NCI-H460 (cell line): ENCODE results near the gene FRK. TPM values are rescaled to one million over a fixed set of nuclear protein-coding genes. Genes with fewer than 3 reads are reported as not detected.
"Not testable (repeated sequence)": the region's sequence is repeated elsewhere in the genome, so short reads cannot be mapped to it uniquely, and the experiment has no call there.

Source experiments
- DNase-seq: peaks from one replicate; pipeline ENCODE4 v3.0.0-alpha.2; 2016; ENCODE audit warnings: low read depth; ENCODE audit errors: extremely low read depth
- total RNA-seq: library from RNA; depleted of rRNA; stranded (reverse); fragments of >200 nt; shearing (Covaris generic); gene quantifications from 2 replicates; pipeline ENCODE4 v1.2.3, GENCODE V29; 2014; rRNA removed

FRK gene
- total RNA-seq, 1 experiment from 2014 or later, result 6.9 TPM

GRCh38 chr6:115894426-115894992 lies 166.2 kb downstream of the FRK start:
- DNase-seq, result no peak

GRCh38 chr6:115891750-115892149 lies 168.9 kb downstream of the FRK start:
- no peak for DNase-seq

- DNase-seq, result no peak
Measured at GRCh38 chr6:115891111-115891669, 169.5 kb downstream of the FRK start.

GRCh38 chr6:115890238-115890637 lies 170.5 kb downstream of the FRK start:
- no peak for DNase-seq

GRCh38 chr6:115888687-115889470 lies 171.8 kb downstream of the FRK start:
- not testable (repeated sequence) for DNase-seq

- DNase-seq, result no peak
Measured at GRCh38 chr6:115887891-115888290, 172.8 kb downstream of the FRK start.

- DNase-seq, result no peak
Measured at GRCh38 chr6:115885636-115886366, 174.9 kb downstream of the FRK start.

GRCh38 chr6:115882771-115883170 lies 177.9 kb downstream of the FRK start:
- DNase-seq, result no peak

GRCh38 chr6:115882174-115882573 lies 178.5 kb downstream of the FRK start:
- DNase-seq, result no peak

Other genes with a start within 250 kb of the FRK start
- gene NT5DC1, start 40.0 kb upstream of the FRK start, total RNA-seq, result 16.7 and 22.7 TPM in 2 replicates
- gene COL10A1, start 65.2 kb upstream of the FRK start, total RNA-seq, result 0.02 TPM in 1 of 2 replicates, not detected in the other
- 7.6 and 9.7 TPM in 2 replicates for gene TSPYL4, start 193.2 kb upstream of the FRK start, total RNA-seq
- 32.3 and 34.6 TPM in 2 replicates for gene TSPYL1, start 219.0 kb upstream of the FRK start, total RNA-seq